M059J (cell line): Measurements from ENCODE around the gene KRT32. TPM values are rescaled to one million over a fixed set of nuclear protein-coding genes. Genes with fewer than 3 reads are reported as not detected.

Source experiments
- DNase-seq: peaks from one replicate; pipeline ENCODE4 v3.0.0-alpha.2; 2012; ENCODE audit warnings: low read depth
- total RNA-seq: library from RNA; depleted of rRNA; stranded (reverse); fragments of >200 nt; shearing (Covaris generic); gene quantifications from 2 replicates; pipeline ENCODE4 v1.2.3, GENCODE V29; 2014; rRNA removed

KRT32 gene
- 0.05 TPM in 1 of 2 replicates, not detected in the other for total RNA-seq

- DNase-seq: no peak
Measured at GRCh38 chr17:41466988-41467387, at the start of gene KRT32. TSS of gene KRT32 (minus strand) at chr17:41467386. CDS start at chr17:41467325, 61 bp downstream.

GRCh38 chr17:41516830-41517283, 49.7 kb upstream of the KRT32 start:
- DNase-seq: no peak

DNA sequence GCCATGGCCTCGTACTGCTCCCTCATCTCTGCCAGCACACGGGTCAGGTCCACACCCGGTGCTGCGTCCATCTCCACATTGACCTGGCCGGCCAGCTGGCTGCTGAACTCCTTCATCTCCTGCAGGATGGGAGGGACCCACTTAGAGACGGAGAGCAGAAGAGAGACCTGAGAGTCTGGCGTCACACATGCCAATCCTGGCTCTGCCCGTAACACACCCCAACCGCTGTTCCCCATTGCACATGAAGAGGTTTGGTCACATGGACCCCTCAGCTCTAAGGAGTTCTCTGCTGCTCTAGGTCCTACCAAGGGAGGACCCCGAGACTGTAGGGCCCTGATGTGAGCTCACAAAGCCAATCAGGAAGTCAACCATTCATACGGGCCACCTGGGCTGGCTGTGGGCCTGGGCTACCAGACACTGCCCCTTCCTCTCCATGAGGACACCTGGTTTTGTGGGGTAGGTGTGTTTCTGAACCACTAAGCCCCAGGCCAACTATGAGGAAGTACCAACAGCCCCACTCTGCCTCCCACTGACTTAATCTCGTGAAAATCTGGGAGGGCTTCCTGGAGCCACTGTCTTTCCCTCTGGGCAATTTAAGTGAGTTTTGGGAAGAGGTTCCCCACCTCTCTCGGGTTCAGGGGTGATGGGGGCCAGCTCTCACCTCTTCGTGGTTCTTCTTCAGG, 49.1 kb upstream of the KRT32 start:
- DNase-seq: no peak

DNA sequence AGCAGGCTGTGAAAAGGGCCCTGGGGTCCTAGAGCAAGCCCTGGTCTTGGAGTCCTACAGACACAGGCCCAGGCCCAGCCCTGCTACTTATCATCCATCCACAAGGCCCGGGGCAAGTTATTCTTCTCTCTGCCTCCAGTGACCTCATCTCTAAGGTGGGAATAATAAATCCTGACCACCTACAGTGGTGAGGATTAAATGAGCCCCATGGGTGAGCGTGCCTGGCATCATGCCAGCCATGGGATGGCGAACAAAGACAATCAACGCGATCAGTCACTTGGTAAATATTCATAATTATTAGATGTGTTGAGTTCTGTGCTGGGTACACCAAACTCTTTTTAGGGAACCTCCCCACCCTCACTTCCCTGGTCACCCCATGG, 46.0 kb upstream of the KRT32 start:
- DNase-seq: no peak

GRCh38 chr17:41512546-41513167, 45.5 kb upstream of the KRT32 start:
- no peak for DNase-seq

GRCh38 chr17:41511716-41512115, 44.5 kb upstream of the KRT32 start:
- DNase-seq: no peak

DNA sequence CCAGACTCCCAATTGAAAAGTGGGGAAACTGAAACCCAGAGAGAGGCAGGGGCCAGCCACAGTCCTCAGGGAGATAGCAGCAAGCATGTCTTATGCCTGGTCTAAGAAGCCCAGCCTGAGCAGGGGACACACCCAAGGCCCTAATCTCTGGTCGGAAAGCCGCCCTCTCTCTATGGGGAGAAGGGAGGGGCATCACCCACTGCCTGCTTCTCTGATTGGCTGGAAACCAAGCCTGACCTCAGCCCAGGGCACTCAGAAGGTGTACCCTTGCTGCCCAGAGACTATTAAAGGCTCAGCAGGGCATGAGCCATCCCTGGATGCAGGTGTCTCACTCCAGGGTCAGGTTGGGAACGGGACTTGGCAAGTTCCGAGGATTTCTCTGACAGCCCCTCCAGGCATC, 43.9 kb upstream of the KRT32 start:
- no peak for DNase-seq

GRCh38 chr17:41510251-41511065, 43.3 kb upstream of the KRT32 start:
- DNase-seq: no peak

DNA sequence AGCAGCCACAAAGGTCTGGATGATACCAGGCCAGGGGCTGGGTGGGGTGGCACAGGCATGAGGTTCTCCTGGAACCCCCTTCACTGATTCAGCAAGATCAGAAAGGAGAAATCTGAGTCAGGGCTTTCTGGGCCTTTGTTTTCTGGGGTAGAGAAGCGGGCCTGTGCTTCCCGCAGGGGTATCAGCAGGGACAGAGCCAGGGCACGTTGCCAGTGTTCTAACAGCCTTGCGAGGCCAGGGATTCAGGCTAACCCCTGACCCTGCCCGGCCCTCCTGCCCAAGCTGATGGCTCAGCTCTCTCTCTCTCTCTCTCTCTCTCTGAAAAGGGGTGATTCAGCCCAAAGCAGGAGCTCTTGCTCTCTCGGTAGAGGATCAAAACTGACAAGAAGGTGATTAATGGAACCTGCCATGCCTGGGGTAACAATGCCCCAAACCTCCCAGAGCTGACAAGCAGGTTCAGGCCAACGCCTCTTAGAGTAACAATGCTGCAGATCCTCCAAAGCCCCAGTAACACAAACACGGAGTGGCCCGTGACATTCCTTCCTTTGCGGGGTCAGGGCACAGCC, 40.2 kb upstream of the KRT32 start:
- DNase-seq: peak; percentile 74

DNA sequence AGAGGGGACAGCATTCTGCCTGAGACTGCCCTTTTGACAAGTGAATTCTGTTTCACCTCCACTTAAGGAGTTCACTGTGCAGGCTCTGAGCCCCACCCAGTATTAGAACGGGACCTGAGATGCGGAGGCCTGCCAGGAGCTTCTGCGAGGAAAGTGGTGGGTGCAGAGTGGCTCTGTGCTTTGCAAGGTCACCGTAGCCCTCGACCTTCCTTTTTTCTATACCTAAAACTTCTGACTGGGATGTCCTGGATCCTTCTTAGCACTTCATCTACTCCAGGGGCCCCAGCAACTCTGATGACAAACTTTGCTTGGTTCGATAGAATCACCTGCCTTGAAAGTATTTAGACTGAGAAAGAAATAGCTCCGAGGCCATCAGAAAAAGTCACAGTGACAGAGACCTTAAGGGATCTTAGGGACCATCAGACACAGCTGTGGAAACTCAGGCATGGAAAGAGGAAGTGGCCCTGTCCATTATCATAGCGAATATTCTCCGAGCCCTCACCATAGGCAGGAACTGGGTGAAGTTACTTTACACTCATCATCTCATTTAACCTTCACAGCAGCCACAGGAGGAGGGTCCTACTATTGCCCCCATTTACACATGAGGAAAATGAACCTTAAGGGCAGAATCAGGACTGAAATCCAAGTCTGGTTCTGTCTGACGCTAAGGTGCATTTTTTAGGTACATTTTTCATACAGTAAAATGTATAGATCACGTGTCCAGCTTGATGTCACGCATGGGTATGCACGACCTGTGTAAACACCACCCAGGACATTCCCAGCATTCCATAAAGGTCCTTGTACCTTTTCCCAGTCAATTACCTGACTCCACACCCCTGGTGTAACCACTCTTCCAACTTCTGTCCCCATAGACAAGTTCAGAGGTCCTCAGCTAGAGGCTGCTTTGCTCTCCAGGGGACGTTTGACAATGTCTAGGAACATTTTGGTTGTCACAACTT, 38.9 kb upstream of the KRT32 start:
- DNase-seq: no peak

DNA sequence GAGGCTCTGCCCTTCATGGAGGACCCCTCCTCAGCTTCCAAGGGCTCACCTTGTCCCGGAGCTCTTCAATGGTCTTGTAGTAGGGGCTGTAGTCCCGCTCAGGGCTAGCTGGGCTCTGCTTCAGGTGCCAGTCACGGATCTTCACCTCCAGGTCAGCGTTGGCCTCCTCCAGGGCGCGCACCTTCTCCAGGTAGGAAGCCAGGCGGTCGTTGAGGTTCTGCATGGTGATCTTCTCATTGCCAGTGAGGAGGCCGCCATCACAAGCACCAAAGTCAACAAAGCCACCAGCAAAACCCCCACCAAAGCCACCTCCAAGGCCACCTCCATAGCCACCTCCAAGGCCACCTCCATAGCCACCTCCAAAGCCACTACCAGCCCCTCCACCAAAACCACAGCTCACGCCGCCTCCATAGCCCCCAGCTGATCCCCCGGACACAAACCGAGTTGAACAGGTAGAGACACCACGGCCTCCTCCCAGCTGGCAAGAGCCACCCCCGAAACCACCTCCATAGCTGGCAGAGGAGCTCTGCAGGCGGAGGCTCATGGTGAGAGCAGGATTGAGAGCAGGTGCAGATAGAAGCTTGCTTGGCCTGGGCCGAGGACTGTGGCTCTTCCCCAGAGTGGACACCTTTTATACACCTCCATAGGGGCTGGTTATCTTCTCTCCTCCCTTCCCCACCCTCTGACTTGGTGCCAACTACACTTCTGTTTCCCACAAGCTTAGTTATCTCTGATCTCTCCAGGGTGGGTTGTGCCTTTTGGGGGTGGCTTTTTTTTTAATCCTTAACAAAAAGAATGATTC, 38.0 kb upstream of the KRT32 start, which contains the start of gene KRT13:
Gene KRT13 (minus strand): TSS at position 606 of the 802 bp plus-strand sequence. CDS start 62 bp downstream, at position 544.
- DNase-seq: no peak

- DNase-seq: peak; percentile 38
Measured at GRCh38 chr17:41504246-41504977, 37.2 kb upstream of the KRT32 start.

DNA sequence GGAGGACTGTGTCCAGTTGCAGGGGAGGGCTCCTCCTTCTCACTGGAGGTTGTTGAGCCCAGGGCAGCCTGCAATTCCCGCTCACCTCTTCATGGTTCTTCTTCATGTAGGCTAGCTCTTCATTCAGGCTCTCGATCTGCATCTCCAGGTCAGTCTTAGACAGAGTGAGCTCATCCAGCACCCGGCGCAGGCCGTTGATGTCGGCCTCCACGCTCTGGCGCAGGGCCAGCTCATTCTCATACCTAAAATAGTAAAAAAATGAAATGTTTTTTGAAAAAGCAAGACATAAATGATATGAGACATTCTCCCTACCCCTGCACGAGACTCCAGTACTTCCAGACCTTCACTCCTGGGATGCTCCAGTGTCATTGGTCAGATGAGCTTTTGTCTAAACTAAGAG, 36.0 kb upstream of the KRT32 start:
- no peak for DNase-seq

DNA sequence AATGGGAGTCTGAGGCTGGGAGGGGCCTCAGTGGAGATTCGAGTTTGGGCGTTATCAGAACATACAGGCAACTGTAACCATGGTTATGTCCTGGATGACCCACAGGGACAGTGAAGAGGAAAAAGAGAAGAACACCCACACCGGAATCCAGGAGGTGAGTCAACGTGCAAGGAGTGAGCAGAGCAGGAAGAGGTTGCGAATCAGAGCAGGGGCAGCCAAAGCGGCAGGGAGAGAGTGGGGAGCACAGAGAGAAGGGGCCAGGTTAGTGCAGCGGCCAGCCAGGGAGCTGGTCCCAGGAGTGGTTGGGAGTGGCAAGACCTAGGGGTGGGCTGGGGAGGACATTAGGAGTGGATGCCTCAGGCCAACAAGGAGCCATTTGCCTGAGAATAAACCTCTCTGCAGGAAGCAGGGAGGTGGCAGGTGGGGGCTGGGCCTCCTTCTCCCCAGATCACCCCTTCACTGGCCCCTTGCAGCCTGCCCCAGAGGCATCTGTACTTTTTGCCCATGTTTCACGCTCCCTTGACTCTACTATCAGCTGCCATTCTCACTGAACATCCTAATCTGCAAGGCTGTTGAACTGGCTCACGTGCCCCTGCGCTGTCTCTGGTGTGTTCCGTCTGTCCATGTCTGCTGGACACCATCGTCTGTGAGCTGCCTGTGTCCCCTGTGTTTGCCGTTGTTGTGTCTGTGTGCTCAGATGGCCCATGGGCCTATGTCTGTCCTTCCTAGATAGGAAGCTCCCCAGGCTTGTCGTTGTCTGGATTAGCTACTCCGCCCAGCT, 33.1 kb upstream of the KRT32 start:
- DNase-seq: peak; percentile 94

DNA sequence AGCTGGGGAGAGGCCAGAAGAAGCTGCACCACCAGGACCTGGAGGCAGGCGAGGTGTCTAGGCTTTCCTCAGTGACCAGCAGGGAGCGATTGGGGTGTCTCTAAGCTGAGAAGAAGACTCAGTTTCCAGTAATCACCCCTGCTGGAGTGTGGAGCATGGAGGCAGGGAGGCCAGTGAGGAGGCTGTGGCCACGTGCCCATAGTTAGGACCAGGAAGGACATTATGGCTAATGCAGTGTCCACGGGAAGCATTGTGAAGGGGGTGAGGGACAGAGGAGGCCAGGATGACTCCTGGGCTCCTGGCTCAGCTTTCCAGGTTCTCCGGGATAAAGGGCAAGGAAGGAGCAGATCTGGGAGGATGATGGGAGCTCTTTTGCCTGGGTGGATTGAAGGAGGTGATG, 32.5 kb upstream of the KRT32 start:
- no peak for DNase-seq

DNA sequence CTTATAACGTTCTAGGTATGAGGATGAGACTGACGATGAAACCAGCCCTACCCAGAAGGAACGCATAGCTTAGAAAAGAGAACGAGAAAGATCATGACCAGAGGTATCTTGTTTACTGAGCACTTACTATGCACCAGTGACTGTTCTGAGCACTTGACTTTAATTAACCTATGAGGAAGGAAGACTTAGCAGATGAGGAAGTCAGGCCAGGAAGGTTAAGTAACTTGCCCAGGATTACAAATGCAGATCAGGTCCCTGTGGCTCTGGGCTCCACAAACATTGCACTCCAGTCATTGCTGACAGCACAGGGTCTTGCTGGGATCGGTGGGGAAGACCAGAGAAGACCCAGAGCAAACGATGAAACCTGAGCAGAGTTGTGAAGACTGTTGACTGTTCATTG, 31.1 kb upstream of the KRT32 start:
- DNase-seq: no peak

DNA sequence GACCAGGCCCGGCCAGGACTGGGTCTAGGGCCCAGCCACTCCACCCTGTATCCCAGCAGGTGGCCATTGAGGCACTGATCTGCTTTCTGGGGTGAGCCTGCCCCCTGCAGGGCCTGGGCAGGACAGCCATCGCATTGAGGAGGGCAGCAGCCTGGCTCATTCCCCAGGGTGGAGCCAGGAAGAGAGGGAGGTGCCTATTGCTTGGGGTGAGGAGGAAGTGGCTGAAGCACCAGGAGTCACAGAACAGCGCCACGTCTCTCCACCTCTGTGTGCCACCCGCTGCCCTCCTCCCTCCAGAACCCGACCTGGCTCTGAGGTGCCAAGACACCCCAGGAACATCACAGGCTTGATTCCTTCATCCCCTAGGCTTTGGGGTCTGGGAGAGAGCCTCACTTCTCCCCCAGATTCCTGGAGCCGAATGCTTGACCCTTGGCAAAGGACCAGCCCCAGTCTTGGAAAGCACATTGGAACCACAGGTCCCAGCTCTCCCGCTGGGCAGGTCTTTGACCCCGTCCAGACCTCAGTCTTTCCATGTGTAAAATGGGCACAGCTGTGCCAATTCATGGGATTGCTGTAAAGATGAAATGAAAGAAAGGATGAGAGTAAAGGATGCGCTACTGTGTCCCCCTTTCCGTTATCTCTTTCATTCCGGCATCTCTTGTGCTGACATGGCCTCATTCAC, 29.8 kb upstream of the KRT32 start:
- peak; percentile 92 for DNase-seq

- DNase-seq: peak; percentile 79
Measured at GRCh38 chr17:41494524-41494923, 27.3 kb upstream of the KRT32 start.
